ENCODE measurements around the gene CST3.
"Not testable (repeated sequence)": the region's sequence is repeated elsewhere in the genome, so short reads cannot be mapped to it uniquely, and the experiment has no call there.

Gene CST3

GRCh38 chr20:23641936-23642751, 4.4 kb upstream of the CST3 start:
- peak; percentile 9 for DNase-seq

- DNase-seq, result no peak
These were observed 3.2 kb upstream of the CST3 start for GRCh38 chr20:23640671-23641667.

- DNase-seq, result no peak
These were observed 2.4 kb upstream of the CST3 start for GRCh38 chr20:23640018-23640601.

- DNase-seq, result no peak
These were observed 1.8 kb upstream of the CST3 start for GRCh38 chr20:23639490-23639958.

GRCh38 chr20:23638309-23638708, 554 bp upstream of the CST3 start:
- DNase-seq, result no peak

- DNase-seq, result no peak
These were observed 860 bp downstream of the CST3 start for GRCh38 chr20:23636908-23637281.

GRCh38 chr20:23636182-23636907, 1.4 kb downstream of the CST3 start:
- DNase-seq, result no peak

GRCh38 chr20:23635768-23636090, 2.0 kb downstream of the CST3 start:
- DNase-seq, result not testable (repeated sequence)

GRCh38 chr20:23634985-23635767, 2.6 kb downstream of the CST3 start:
- DNase-seq, result no peak

GRCh38 chr20:23634044-23634801, 3.5 kb downstream of the CST3 start:
- no peak for DNase-seq

- DNase-seq, result no peak
These were observed 4.8 kb downstream of the CST3 start for GRCh38 chr20:23632711-23633573.

GRCh38 chr20:23631981-23632710, 5.6 kb downstream of the CST3 start:
- DNase-seq, result no peak

GRCh38 chr20:23631226-23631822, 6.4 kb downstream of the CST3 start:
- no peak for DNase-seq

- DNase-seq, result no peak
These were observed 7.3 kb downstream of the CST3 start for GRCh38 chr20:23630392-23630849.

GRCh38 chr20:23629542-23630391, 8.0 kb downstream of the CST3 start:
- DNase-seq, result no peak

- DNase-seq, result peak; percentile 46
These were observed 8.7 kb downstream of the CST3 start for GRCh38 chr20:23629017-23629541.

- DNase-seq, result no peak
These were observed 9.2 kb downstream of the CST3 start for GRCh38 chr20:23628402-23629016.
